Measurements from ENCODE around the gene VTI1A.
A peak's percentile ranks its signal among the peaks of the same experiment; 100 is the strongest.
"Not testable (repeated sequence)": the region's sequence is repeated elsewhere in the genome, so short reads cannot be mapped to it uniquely, and the experiment has no call there.

The VTI1A gene

GRCh38 chr10:112454910-112455779 is 8.1 kb downstream of the VTI1A start:
- no peak for DNase-seq (ENCODE audit: low read depth)

DNA sequence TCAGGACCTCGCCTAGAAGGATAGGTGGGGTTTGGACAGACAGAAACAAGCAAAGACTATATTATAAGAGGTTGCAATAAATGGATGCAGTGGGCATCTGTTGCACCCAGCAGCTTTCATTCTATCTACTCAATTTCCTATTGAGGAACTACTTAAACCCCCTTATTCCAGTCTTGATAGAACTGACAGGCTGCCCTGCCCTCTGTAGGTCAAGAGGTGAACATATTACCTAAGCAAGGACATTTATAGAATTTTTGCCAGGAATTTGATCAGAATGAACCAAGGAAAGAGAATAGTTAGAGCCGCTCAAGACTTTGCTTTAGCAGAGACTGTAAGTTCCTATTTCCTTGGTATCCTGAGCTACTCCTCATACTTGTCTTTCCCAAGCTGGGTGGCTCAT is 9.5 kb downstream of the VTI1A start:
- no peak for DNase-seq (ENCODE audit: low read depth)

DNA sequence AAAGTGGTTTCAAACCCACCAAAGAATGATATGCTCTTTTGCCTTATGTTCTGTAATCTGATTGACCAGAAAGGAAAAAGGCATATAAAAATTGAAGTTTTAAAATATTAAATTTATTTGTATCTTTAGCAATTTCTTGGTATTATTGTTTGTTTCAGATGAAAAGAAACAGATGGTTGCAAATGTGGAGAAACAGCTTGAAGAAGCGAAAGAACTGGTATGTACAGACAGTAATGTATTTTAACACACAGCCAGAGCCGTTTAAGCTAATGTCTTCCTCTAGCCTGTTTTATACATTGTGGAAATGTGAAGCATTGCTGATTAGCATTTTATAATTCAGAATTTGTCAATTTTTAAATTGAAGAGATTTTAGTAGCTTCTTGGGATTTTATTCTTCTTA is 13.4 kb downstream of the VTI1A start:
- no peak for DNase-seq (ENCODE audit: low read depth)

DNA sequence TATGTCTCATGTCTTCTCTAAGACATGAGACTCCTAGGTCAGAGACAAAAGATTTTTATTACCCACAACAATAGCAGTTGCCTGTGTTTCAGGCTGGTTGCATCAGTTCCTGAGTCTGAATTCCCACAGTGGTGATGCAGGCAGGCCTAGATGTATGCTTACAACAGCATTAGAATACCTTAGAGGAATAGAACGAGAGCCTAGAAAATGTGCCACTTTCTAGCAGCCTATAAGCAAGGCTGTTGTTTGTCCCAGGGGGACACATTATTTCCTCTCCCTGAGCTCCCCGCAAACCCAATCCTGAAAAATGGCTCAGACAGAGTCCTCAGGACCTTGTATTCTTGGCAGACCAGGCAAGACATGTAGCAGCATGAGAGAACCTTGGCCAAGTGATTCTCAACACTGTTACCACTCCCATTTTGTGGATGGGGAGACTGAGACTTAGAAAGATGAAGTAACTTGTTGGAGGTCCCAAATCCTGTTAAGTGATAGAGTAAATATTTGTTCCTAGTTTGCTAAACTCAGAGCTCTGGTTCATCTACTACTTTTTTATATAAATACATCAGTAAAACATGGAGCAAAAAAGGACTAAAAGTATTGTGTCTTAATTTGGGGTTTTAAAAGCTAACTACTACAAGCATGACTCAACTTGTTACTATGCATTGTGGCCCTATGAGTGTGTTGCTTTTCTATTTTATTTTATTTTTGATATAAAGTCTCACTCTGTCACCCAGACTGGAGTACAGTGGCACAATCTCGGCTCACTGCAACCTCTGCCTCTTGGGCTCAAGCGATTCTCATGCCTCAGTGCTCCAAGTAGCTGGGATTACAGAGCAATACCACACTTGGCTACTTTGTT is 14.2 kb downstream of the VTI1A start:
- peak; percentile 6 for DNase-seq (ENCODE audit: low read depth)

DNA sequence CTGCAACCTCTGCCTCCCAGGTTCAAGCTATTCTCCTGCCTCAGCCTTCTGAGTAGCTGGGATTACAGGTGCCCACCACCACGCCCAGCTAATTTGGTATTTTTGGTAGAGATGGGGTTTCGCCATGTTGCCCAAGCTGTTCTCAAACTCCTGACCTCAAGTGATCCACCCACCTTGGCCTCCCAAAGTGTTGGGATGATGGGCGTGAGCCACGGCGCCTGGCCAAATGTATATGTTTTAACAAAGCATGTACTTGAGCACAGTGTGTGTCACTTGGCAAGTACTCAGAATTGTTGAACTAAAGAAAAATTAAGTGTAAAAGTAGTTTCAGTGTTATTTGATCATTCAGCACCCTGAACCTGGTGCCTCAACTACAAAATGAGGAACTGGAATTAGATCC is 17.1 kb downstream of the VTI1A start:
- DNase-seq (ENCODE audit: low read depth), result not testable (repeated sequence)

DNA sequence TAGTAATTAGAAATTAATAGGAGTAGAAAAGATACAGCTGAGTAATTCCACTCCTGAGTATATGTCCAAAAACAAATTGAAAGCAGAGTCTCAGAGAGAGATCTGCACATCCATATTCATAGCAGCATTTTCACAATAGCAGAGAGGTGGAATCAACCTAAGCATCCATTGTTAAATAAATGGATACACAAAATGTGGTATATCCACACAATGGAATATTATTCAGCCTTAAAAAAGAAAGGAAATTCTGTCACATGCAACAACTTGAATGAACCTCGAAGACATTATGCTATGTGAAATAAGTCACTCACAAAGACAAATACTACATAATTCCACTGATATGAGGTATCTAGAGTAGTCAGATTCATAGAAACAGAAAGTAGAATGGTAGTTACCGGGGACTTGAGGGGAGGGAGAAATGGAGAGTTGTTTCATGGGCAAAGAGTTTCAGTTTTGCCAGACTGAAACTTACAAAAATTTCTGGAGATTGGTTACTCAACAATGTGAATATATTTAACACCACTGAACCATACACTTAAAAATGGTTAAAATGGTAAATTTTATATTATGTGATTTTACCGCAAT is 18.4 kb downstream of the VTI1A start:
- DNase-seq (ENCODE audit: low read depth), result no peak

GRCh38 chr10:112466802-112467201 is 19.8 kb downstream of the VTI1A start:
- DNase-seq (ENCODE audit: low read depth), result no peak

GRCh38 chr10:112467541-112468075 is 20.6 kb downstream of the VTI1A start:
- no peak for DNase-seq (ENCODE audit: low read depth)

DNA sequence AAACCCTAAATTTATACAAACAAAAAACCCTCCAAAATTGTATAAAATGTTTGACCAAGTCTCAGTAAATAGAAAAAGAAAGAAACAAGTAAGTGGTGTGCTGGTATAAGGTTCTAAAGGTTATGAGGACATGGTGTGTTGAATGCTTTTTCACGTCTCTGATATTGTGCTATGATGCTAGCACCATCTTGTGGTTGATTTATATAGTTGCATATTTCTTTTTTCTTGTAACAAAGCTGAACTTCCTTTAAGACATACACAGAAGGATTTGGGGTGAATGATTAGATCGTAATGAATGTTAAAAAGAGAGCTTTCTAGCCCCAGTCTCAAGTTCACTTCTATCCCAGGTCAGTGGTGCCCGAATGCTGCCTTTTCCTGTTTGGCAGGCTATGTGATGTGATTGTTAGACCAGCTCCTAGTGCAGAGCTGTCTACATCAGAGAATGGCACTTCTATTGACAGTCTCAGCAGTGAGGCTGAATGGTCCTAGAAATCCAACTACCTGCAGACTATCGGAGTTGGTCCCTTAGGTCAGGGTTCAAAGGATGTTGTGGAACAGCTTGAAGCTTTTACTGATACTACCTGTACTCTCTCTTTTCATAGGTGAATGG is 25.0 kb downstream of the VTI1A start:
- DNase-seq (ENCODE audit: low read depth), result no peak

DNA sequence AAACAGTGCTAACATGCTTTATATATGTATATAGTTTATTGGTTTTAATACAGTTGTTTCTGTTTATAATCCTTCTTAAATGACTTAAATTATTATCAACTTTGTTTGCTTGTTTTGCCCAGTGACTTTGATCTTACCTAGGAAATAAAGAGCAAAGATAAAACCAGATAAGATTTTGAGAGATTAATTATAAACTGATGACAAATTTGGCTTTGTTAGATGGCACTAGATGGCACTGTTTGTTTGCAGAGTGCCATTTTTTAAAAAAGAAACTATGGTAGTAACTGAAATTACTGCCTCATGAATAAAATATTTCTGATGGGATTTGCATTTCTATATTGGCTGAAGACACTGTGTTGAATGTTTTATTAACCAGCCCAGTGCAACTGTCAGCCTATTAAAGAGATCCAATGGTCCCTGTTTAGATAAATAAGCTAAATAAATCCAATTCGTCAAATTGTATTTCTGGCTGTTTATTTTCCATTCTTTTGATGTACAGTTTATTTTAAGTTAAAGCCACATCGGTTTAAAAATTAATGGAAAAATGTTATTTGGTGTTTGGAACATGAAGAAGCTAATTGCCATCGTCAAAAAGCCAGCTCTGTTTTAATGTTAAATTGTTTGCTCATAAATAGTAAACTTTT is 28.7 kb downstream of the VTI1A start:
- no peak for DNase-seq (ENCODE audit: low read depth)

- DNase-seq (ENCODE audit: low read depth), result no peak
These were observed 34.6 kb downstream of the VTI1A start for GRCh38 chr10:112481602-112482001.

- no peak for DNase-seq (ENCODE audit: low read depth)
These were observed 37.4 kb downstream of the VTI1A start for GRCh38 chr10:112484399-112484798.

GRCh38 chr10:112487964-112488363 is 40.9 kb downstream of the VTI1A start:
- no peak for DNase-seq (ENCODE audit: low read depth)

DNA sequence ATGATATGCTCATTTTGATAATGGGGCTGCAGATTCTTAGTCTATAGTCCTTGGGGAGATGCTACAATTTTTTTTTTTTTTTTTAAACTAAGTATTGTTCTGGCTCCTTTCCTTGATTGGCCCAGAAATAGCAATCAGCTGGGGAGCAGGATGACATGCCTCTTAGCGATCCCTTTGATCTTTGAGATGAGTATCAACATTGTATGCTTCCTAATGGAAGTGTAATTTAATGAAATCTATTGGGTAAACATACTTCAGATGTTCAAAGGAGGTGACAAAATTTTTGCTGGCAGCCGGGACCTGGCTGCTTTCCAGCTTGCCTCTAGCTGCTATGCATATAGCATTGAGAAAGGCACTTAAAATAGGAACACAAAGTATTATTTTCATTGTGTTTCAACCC is 43.5 kb downstream of the VTI1A start:
- DNase-seq (ENCODE audit: low read depth), result no peak

DNA sequence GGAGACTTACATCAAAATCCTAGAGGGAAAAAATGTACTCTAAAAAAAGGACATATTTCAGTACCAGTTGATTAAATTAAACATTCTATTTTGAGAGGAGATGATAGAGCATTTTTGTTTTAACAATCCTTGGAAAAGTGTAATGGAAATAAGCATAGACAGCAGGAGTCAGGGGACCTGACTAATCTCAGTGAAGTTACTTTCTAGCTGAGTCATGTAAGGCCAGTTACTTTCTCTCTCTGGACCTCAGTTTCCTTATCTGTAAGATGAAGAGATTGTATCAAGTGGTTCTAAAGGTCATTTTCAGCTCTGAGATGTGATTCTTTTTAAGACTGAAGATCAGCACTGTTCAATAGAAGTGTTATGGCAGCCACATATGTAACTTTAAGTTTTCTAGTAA is 44.1 kb downstream of the VTI1A start:
- DNase-seq (ENCODE audit: low read depth), result no peak

DNA sequence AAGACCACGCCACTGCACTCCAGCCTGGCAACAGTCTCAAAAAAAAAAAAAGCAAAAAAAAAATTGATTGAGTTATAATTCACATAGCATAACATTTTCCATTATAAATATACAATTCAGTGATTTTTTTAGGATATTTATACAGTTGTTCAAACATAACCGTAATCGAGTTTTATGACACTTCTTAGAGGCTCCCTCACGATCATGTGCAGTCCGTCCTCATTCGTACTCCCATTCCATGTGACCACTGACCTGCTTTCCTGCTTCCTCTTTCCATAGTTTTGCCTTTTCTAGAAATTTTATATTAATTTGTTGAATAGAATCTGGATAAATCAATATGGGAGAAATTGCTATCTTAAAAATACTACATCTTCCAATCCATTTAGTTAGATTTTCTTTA is 45.7 kb downstream of the VTI1A start:
- no peak for DNase-seq (ENCODE audit: low read depth)

DNA sequence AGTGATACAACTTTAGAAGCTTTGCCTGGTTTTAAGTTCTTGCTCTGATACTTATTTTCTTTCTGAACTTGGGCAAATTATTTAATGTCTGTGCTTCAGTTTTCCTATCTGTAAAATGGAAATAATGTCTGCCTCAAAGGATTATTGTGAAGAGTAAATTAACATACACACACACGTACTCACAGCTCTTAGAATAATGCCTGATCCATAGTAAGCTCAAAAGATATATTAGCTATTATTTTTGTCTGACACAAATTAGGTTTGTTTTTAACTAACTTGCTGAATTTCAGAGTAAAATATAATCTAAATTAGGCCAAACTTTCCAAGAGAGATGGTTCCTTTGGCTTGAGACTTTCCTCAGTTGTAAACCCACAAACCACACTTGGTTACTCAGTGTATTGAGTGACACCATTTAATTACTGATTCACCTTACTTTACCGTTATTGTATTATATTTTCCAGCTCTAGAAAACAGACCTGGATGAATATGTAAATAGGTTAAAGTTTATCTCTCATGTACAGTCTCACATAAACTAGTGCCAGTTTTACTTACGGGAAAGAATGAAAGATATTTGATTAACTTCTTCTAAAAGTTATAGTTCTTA is 50.4 kb downstream of the VTI1A start:
- DNase-seq (ENCODE audit: low read depth), result no peak

GRCh38 chr10:112498806-112499205 is 51.8 kb downstream of the VTI1A start:
- no peak for DNase-seq (ENCODE audit: low read depth)

DNA sequence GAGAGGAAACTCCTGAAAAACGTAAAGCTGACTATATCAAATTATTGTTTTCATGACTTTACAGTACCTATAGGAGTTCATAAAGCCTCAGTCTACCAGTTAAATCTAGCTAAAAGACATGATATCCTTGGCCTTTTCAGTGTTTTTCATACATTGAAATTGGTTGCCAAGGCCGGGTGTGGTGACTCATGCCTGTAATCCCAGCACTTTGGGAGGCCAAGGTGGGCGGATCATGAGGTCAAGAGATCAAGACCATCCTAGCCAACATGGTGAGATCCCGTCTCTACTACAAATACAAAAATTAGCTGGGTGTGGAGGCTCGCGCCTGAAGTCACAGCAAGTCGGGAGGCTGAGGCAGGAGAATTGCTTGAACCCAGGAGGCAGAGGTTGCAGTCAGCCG is 53.0 kb downstream of the VTI1A start:
- DNase-seq (ENCODE audit: low read depth), result not testable (repeated sequence)

GRCh38 chr10:112502536-112502935 is 55.5 kb downstream of the VTI1A start:
- DNase-seq (ENCODE audit: low read depth), result no peak

DNA sequence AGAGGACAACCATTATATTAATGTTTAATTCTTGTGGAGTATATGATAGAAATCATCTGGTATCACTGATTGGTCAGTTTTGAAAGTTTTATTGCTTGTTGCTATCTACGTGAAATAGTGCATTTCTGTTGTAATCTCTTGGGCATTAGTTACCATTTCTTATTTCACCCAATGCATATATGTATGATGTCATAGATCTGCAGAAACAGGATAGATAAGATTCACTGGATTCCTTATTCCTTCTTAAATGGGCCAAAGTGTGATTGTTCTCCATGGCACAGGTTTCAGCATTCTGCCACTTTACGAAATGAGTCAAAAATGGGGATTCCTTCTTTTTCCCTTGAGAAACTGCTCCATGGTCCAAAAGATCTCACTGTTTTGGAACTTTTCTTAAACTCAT is 56.6 kb downstream of the VTI1A start:
- DNase-seq (ENCODE audit: low read depth), result no peak

Data from activated T-cell treated with anti-CD3 and anti-CD28 coated beads for 24 hours (primary cell).